BLaER1 treated with 17β-estradiol and CSF1 and Interleukin-3, amounts not matched to agents 10 nM and 100 nM (cell line): ENCODE measurements around the gene COLQ.

Experiments
- H3K27ac ChIP-seq, 11 experiments: shearing (Covaris generic); formaldehyde crosslinking; 2 replicates each; pipeline ENCODE4 v1.8.1; 2022
- H3K27me3 ChIP-seq, 11 experiments: shearing (Covaris generic); formaldehyde crosslinking; 2 replicates each; pipeline ENCODE4 v1.8.1; 2022
- H3K36me3 ChIP-seq, 11 experiments: shearing (Covaris generic); formaldehyde crosslinking; 2 replicates each; pipeline ENCODE4 v1.8.1; 2022
- H3K4me1 ChIP-seq, 10 experiments: shearing (Covaris generic); formaldehyde crosslinking; 2 replicates each; pipeline ENCODE4 v1.8.1; 2022
- H3K4me2 ChIP-seq, 11 experiments: shearing (Covaris generic); formaldehyde crosslinking; 2 replicates each; pipeline ENCODE4 v1.8.1; 2022
- H3K4me3 ChIP-seq, 10 experiments: shearing (Covaris generic); formaldehyde crosslinking; 2 replicates each; pipeline ENCODE4 v1.8.1; 2022
- H3K9ac ChIP-seq, 11 experiments: shearing (Covaris generic); formaldehyde crosslinking; 2 replicates each; pipeline ENCODE4 v1.8.1; 2022
- H3K9me3 ChIP-seq, 11 experiments: shearing (Covaris generic); formaldehyde crosslinking; replicated peaks in 1 of 11; 2 replicates each; pipeline ENCODE4 v1.8.1; 2022
- H4K20me1 ChIP-seq, 11 experiments: shearing (Covaris generic); formaldehyde crosslinking; 2 replicates each; pipeline ENCODE4 v1.8.1; 2022
- Cebpa-rat ChIP-seq, 11 experiments: shearing (Covaris generic); IDR thresholded peaks; 2 replicates each; pipeline ENCODE4 v1.8.1; 2022

COLQ gene

GRCh38 chr3:15405448-15406050 lies 116.0 kb downstream of the COLQ start:
- Histone ChIP-seq H3K27ac (no peak overlapping the region), H3K9me3 (no peaks in the 10 kb centered on the region), H3K36me3 (peaks cover 3 to 30% (median 18%) of the 10 kb centered on the region in 11 experiments; a peak in 20 of 22 replicates), H3K9ac (no peak overlapping the region), H3K27me3 (no peaks in the 10 kb centered on the region), H3K4me3 (no peak overlapping the region), H3K4me2 (no peak overlapping the region; a peak in 1 of 22 replicates), H3K4me1 (peaks cover 0 to 66% (median 3%) of the 10 kb centered on the region in 10 experiments; a peak in 9 of 20 replicates), H4K20me1 (no peaks in the 10 kb centered on the region)
- TF ChIP-seq Cebpa-rat (IDR thresholded peaks at IDR 0.05), result no peak

- Histone ChIP-seq H3K27ac (0 out of 22 replicates have a peak overlapping the region, but pooled peaks of 1 of the 11 experiments have one; percentile 3), H3K27me3 (no peaks in the 10 kb centered on the region), H3K9ac (no peak overlapping the region; a peak in 1 of 22 replicates), H3K4me2 (peak overlapping the region in 4 of 11 experiments; percentile 15 to 54 (median 34); a peak in 7 of 22 replicates), H3K4me1 (peaks cover 0 to 63% (median 3%) of the 10 kb centered on the region in 10 experiments; a peak in 9 of 20 replicates), H3K9me3 (no peaks in the 10 kb centered on the region), H3K4me3 (no peak overlapping the region), H3K36me3 (peaks cover 0 to 22% (median 12%) of the 10 kb centered on the region in 11 experiments; a peak in 15 of 22 replicates), H4K20me1 (no peaks in the 10 kb centered on the region)
- TF ChIP-seq Cebpa-rat (IDR thresholded peaks at IDR 0.05), result no peak
Observed at GRCh38 chr3:15404767-15405166, 116.7 kb downstream of the COLQ start.

- TF ChIP-seq Cebpa-rat (IDR thresholded peaks at IDR 0.05), result no peak
- no peak overlapping the region for H3K9ac ChIP-seq
- no peaks in the 10 kb centered on the region for H4K20me1 ChIP-seq
- peak overlapping the region in 2 of 11 experiments; percentile 17 to 54; a peak in 3 of 22 replicates for H3K4me2 ChIP-seq
- H3K27me3 ChIP-seq, result no peaks in the 10 kb centered on the region
- H3K4me3 ChIP-seq, result no peak overlapping the region
- peaks cover 0 to 16% (median 4%) of the 10 kb centered on the region in 11 experiments; a peak in 9 of 22 replicates for H3K36me3 ChIP-seq
- H3K4me1 ChIP-seq, result peaks cover 0 to 55% (median 0%) of the 10 kb centered on the region in 10 experiments; a peak in 8 of 20 replicates
- H3K9me3 ChIP-seq, result no peaks in the 10 kb centered on the region
- no peak overlapping the region for H3K27ac ChIP-seq
Observed at GRCh38 chr3:15403965-15404364, 117.5 kb downstream of the COLQ start.

GRCh38 chr3:15403495-15403894 lies 118.0 kb downstream of the COLQ start:
- Histone ChIP-seq H3K4me3 (no peak overlapping the region), H3K4me2 (peak overlapping the region in 2 of 11 experiments; percentile 5 to 33; a peak in 2 of 22 replicates), H4K20me1 (no peaks in the 10 kb centered on the region), H3K4me1 (peaks cover 0 to 50% (median 0%) of the 10 kb centered on the region in 10 experiments; a peak in 7 of 20 replicates), H3K27me3 (no peaks in the 10 kb centered on the region), H3K36me3 (peaks cover 0 to 11% (median under 1%) of the 10 kb centered on the region in 11 experiments; a peak in 9 of 22 replicates), H3K9me3 (peaks cover 0 to under 1% (median 0%) of the 10 kb centered on the region in 11 experiments; a peak in 1 of 22 replicates), H3K9ac (no peak overlapping the region), H3K27ac (no peak overlapping the region)
- no peak for TF ChIP-seq Cebpa-rat (IDR thresholded peaks at IDR 0.05)

GRCh38 chr3:15401936-15402335 lies 119.6 kb downstream of the COLQ start:
- H3K9ac ChIP-seq, result no peak overlapping the region
- H3K27me3 ChIP-seq, result no peaks in the 10 kb centered on the region
- H3K9me3 ChIP-seq, result peaks cover 0 to 14% (median 11%) of the 10 kb centered on the region in 11 experiments; a peak in 11 of 22 replicates
- H3K4me2 ChIP-seq, result no peak overlapping the region
- H3K36me3 ChIP-seq, result peaks cover 0 to 7% (median 0%) of the 10 kb centered on the region in 11 experiments; a peak in 2 of 22 replicates
- H3K4me3 ChIP-seq, result no peak overlapping the region
- no peak for TF ChIP-seq Cebpa-rat (IDR thresholded peaks at IDR 0.05)
- no peaks in the 10 kb centered on the region for H4K20me1 ChIP-seq
- no peak overlapping the region for H3K27ac ChIP-seq
- peaks cover 0 to 35% (median 0%) of the 10 kb centered on the region in 10 experiments; a peak in 7 of 20 replicates for H3K4me1 ChIP-seq
